ENCODE results near the gene ZNF136. TPM values are rescaled to one million over a fixed set of nuclear protein-coding genes. Genes with fewer than 3 reads are reported as not detected.

Gene ZNF136
- total and polyA plus RNA-seq, 2 of the 8 experiments (the other 6 are each of a cell fraction or from before 2014, with no cell fraction given) = 1.6 to 6.9 TPM

DNA sequence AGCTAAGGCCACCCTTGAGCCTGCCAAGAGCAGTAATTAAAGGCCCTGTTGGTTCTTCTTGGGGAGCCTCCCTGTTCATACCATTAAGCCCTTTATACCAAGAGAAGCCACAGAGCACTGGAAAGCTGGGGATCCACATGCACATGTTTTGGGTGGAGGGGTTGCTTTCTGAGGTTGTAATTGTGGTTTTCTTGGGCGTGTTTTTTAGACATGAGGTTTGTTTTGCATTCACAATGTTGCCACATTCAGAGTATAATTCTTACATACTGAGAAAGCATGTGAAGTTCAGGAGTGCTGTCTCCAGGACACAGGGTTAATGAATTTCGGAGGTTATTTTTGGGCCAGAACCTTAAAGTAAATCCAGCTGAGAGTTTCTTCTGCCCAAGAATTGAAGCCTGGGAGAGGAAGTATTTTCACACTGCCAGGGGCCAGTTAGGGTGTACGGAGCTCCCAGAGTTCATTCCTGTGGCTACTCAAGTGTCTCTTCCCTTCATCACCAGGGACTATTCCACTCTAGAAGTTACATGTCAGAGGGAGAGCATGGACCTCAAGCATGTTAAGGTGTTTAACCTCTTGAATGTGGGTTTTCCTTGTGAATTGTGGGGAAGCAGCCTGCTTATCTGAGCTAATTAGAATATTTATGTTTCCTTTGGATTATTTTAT lies 37.0 kb downstream of the ZNF136 start:
- Histone ChIP-seq H4K8ac (ENCODE audit: extremely low read depth, insufficient read depth, low read length) (no peak overlapping the region), H2BK15ac (ENCODE audit: low read length) (no peak overlapping the region), H3K18ac (ENCODE audit: extremely low read depth, low read length) (no peak overlapping the region), H2BK5ac (ENCODE audit: low read depth, low read length) (no peak overlapping the region), H4K20me1 (replicated peaks in 1 of 2; ENCODE audit: control insufficient read depth in 1 of 2, insufficient read depth in 2 of 2, low read length in 2 of 2) (no peaks in the 10 kb centered on the region), H3K4me1 (replicated peaks in 1 of 4; ENCODE audit: control insufficient read depth in 3 of 4, insufficient read depth in 4 of 4, low read length in 3 of 4) (no peaks in the 10 kb centered on the region), H4K5ac (ENCODE audit: insufficient read length, low read depth, low read length) (no peak overlapping the region), H2BK20ac (ENCODE audit: low read length) (no peak overlapping the region), H3K79me2 (ENCODE audit: control insufficient read depth in 1 of 2, insufficient read depth in 2 of 2, low read length in 2 of 2) (no peaks in the 10 kb centered on the region), H2AK5ac (ENCODE audit: low read depth, low read length) (no peak overlapping the region), H3K27me3 (replicated peaks in 1 of 4; ENCODE audit: control insufficient read depth in 3 of 4, extremely low read depth in 1 of 4, insufficient read depth in 3 of 4, low read length in 3 of 4) (no peaks in the 10 kb centered on the region), H3K4me3 (ENCODE audit: extremely low read depth in 1 of 4, insufficient read depth in 2 of 4, low read depth in 3 of 4, low read length in 4 of 4) (no peak overlapping the region), H2BK12ac (ENCODE audit: low read depth, low read length) (no peak overlapping the region), H3K79me1 (ENCODE audit: low read depth, low read length) (no peaks in the 10 kb centered on the region), H3K36me3 (ENCODE audit: control insufficient read depth in 2 of 4, insufficient read depth in 4 of 4, low read length in 3 of 4) (peaks cover 0 to 4% (median 0%) of the 10 kb centered on the region in 4 experiments; a peak in 1 of 8 replicates), H3K27ac (ENCODE audit: low read depth, low read length) (no peak overlapping the region), H3K4ac (replicated peaks; ENCODE audit: insufficient read length, low read depth, low read length) (no peak overlapping the region), H3K23ac (ENCODE audit: insufficient read length) (no peak overlapping the region), H3K9ac (replicated peaks in 1 of 4; ENCODE audit: extremely low read depth in 1 of 4, low read depth in 3 of 4, low read length in 3 of 4) (no peak overlapping the region), H3K9me3 (ENCODE audit: insufficient read depth in 2 of 2, low read depth in 1 of 2, low read length in 1 of 2) (peaks cover 23 to 27% of the 10 kb centered on the region in 2 experiments), H3K4me2 (ENCODE audit: insufficient read depth in 1 of 2, low read depth in 2 of 2, low read length in 2 of 2) (no peak overlapping the region), H3K23me2 (ENCODE audit: low read depth, low read length) (no peaks in the 10 kb centered on the region), H2BK120ac (replicated peaks; ENCODE audit: low read depth, low read length) (no peak overlapping the region), H2AFZ (ENCODE audit: low read length) (no peak overlapping the region), H4K91ac (replicated peaks; ENCODE audit: insufficient read length, low read length) (no peak overlapping the region), H3K14ac (ENCODE audit: insufficient read length) (no peak overlapping the region), H3K56ac (replicated peaks; ENCODE audit: insufficient read length, low read depth, low read length) (no peak overlapping the region)
- ChIA-PET POLR2A (ENCODE audit: partially characterized antibody) (no interaction called here), CTCF (ENCODE audit: partially characterized antibody) (no interaction called here)
- FAIRE-seq = no peak
- no peak for DNase-seq (ENCODE audit: low read depth in 1 of 2, low spot score in 2 of 2)
- WGBS, 2 experiments (ENCODE audit: extremely low coverage in 1 of 2, insufficient coverage in 1 of 2, insufficient read length in 1 of 2, insufficient replicate concordance in 2 of 2, low coverage in 1 of 2, low lambda C conversion rate in 2 of 2, missing lambda C conversion rate in 1 of 2) = 84% methylated on average over 3 of the region's 3 CpGs; no CpG with 5 or more reads in 1 of the 2 experiments
- TF ChIP-seq NRF1 (IDR thresholded peaks at IDR 0.05; ENCODE audit: low read depth, low read length) = no peak
- TF ChIP-seq GTF2F1 (IDR thresholded peaks at IDR 0.05; ENCODE audit: borderline replicate concordance, low read depth, low read length) = no peak
- TF ChIP-seq SP1 (IDR thresholded peaks at IDR 0.05; ENCODE audit: low read depth, low read length) = no peak
- no peak for TF ChIP-seq MAFK (IDR thresholded peaks at IDR 0.05; ENCODE audit: low read depth, low read length)
- no peak for TF ChIP-seq JUND (IDR thresholded peaks at IDR 0.05; ENCODE audit: low read length)
- no peak for TF ChIP-seq TCF12 (IDR thresholded peaks at IDR 0.05; ENCODE audit: low read depth, low read length)
- no peak for TF ChIP-seq SIN3A (conservative IDR thresholded peaks at IDR 0.05 in 1 of 2, IDR thresholded peaks at IDR 0.05 in 1 of 2; ENCODE audit: low read depth in 1 of 2, low read length in 2 of 2)
- TF ChIP-seq, protein P1, sequence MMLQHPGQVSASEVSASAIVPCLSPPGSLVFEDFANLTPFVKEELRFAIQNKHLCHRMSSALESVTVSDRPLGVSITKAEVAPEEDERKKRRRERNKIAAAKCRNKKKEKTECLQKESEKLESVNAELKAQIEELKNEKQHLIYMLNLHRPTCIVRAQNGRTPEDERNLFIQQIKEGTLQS (IDR thresholded peaks at IDR 0.05; ENCODE audit: insufficient read depth, low read depth, low read length) = no peak
- no peak for TF ChIP-seq GABPA (IDR thresholded peaks at IDR 0.05; ENCODE audit: borderline replicate concordance, insufficient read depth, low read length)
- no peak for TF ChIP-seq SIRT6 (IDR thresholded peaks at IDR 0.05; ENCODE audit: low read length)
- no peak for TF ChIP-seq POLR2AphosphoS5 (IDR thresholded peaks at IDR 0.05; ENCODE audit: low read depth, low read length)
- no peak for TF ChIP-seq BRCA1 (IDR thresholded peaks at IDR 0.05; ENCODE audit: low read depth, low read length)
- no peak for TF ChIP-seq CHD1 (IDR thresholded peaks at IDR 0.05; ENCODE audit: low read depth, low read length)
